K562 (cell line): Measurements from ENCODE around the gene TSPAN3. TPM values are rescaled to one million over a fixed set of nuclear protein-coding genes. Genes with fewer than 3 reads are reported as not detected.
A peak's percentile ranks its signal among the peaks of the same experiment; 100 is the strongest.

Experiments
- ATAC-seq: fragments of 200-7000 bp; cut with Tn5 transposase; 3 replicates; pipeline ENCODE4 v1.9.1; 2020; ENCODE audit warnings: moderate library complexity
- BruUV-seq: library from RNA; stranded (reverse); fragments of 400-500 nt; replicated peaks from 2 replicates; lab custom pipeline; 2021; lab: Mats Ljungman, UMichigan
- CTCF ChIA-PET: fragments of 300-600 bp; formaldehyde crosslinking; extraction: SDS; loops from one replicate; lab custom pipeline; 2021; ENCODE audit warnings: low intra/inter-chr PET ratio; lab: Yijun Ruan, JAX
- POLR2A ChIA-PET: fragments of 300-600, 350-650 bp; sonication (Branson Sonifier 250); formaldehyde crosslinking; extraction: SDS; loops from one replicate; lab custom pipeline; 2021; ENCODE audit warnings: antibody characterized with exemption, inconsistent platforms; lab: Yijun Ruan, JAX
- DNase-seq, 4 experiments: peaks; one replicate each; pipeline versions ENCODE4 v3.0.0 to v3.0.0-alpha.2; 2011 to 2018; ENCODE audit warnings: low spot score in 3 of 4, mixed read lengths in 3 of 4; ENCODE audit errors: extremely low read depth in 1 of 4
- FAIRE-seq: peaks from 2 replicates; lab custom pipeline; 2011; peaks lifted over from hg19 to GRCh38; lab: Jason Lieb, UNC
- H2AFZ ChIP-seq: 2 replicates; pipeline ENCODE4 v1.6.0; 2011; ENCODE audit warnings: low read depth, low read length, control low read depth, inconsistent platforms
- H3K27ac ChIP-seq: fragments of 200-600 bp; 3 replicates; pipeline ENCODE4 v1.8.0; 2011; ENCODE audit warnings: low read depth, mild to moderate bottlenecking, control low read depth, inconsistent platforms, low read length, moderate library complexity, mixed read lengths; ENCODE audit errors: extremely low read depth
- H3K27me3 ChIP-seq, 2 experiments: fragments of 300-600 bp in 1 of 2; 2 replicates in 1 of 2; 3 replicates in 1 of 2; pipeline versions ENCODE4 v1.6.0 to v1.8.0; 2011; ENCODE audit warnings: inconsistent platforms in 2 of 2, low read length in 2 of 2, mild to moderate bottlenecking in 1 of 2, mixed read lengths in 1 of 2, moderate library complexity in 1 of 2; ENCODE audit not compliant: control insufficient read depth in 2 of 2, insufficient read depth in 2 of 2
- H3K36me3 ChIP-seq: fragments of 300-600 bp; 3 replicates; pipeline ENCODE4 v1.8.0; 2011; ENCODE audit warnings: mild to moderate bottlenecking, low read length, inconsistent platforms; ENCODE audit not compliant: control insufficient read depth, insufficient read depth
- H3K4me1 ChIP-seq, 2 experiments: fragments of 200-600 bp in 1 of 2; replicated peaks in 1 of 2; 2 replicates in 1 of 2; 3 replicates in 1 of 2; pipeline versions ENCODE4 v1.5.1 to v1.8.0; 2011; ENCODE audit warnings: inconsistent platforms in 2 of 2, low read length in 2 of 2, mild to moderate bottlenecking in 1 of 2, mixed read lengths in 1 of 2, moderate library complexity in 1 of 2; ENCODE audit not compliant: control insufficient read depth in 2 of 2, insufficient read depth in 2 of 2
- H3K4me2 ChIP-seq: 2 replicates; pipeline ENCODE4 v1.6.1; 2011; ENCODE audit warnings: low read length, control low read depth, inconsistent platforms, mixed read lengths; ENCODE audit not compliant: insufficient read depth
- H3K4me3 ChIP-seq: fragments of 200-600 bp; sonication (generic), shearing (Covaris generic); 2 replicates; pipeline ENCODE4 v1.5.1; 2016; ENCODE audit warnings: control low read depth, inconsistent platforms
- H3K79me2 ChIP-seq: fragments of 200-600 bp; 3 replicates; pipeline ENCODE4 v1.8.0; 2011; ENCODE audit warnings: low read length, inconsistent platforms; ENCODE audit not compliant: control insufficient read depth, insufficient read depth
- H3K9ac ChIP-seq, 2 experiments: 2 replicates each; pipeline versions ENCODE4 v1.6.0 to v1.6.1; 2011; ENCODE audit warnings: low read depth in 2 of 2, low read length in 2 of 2, control low read depth in 1 of 2, inconsistent platforms in 1 of 2, mild to moderate bottlenecking in 1 of 2, mixed read lengths in 1 of 2; ENCODE audit not compliant: insufficient read depth in 1 of 2
- H3K9me1 ChIP-seq: one replicate; pipeline ENCODE4 v1.6.0; 2011; ENCODE audit warnings: inconsistent platforms, mild to moderate bottlenecking, low read length, moderate library complexity; ENCODE audit not compliant: control insufficient read depth, insufficient read depth
- H3K9me3 ChIP-seq: replicated peaks from 2 replicates; pipeline ENCODE4 v1.5.1; 2011; ENCODE audit warnings: low read depth, low read length, inconsistent platforms; ENCODE audit not compliant: control insufficient read depth, insufficient read depth
- H4K20me1 ChIP-seq: replicated peaks from 2 replicates; pipeline ENCODE4 v1.6.1; 2011; ENCODE audit warnings: low read length, inconsistent platforms, mixed read lengths; ENCODE audit not compliant: control insufficient read depth, insufficient read depth
- ATF2 ChIP-seq: sonication (generic); formaldehyde crosslinking; IDR thresholded peaks from 2 replicates; pipeline ENCODE4 v1.8.1; 2022; ENCODE audit warnings: missing genetic modification reagents
- PRDM10 ChIP-seq: fragments of 450-650 bp; IDR thresholded peaks from 2 replicates; pipeline ENCODE4 v1.6.1; 2018; ENCODE audit not compliant: partially characterized antibody
- ZNF239 ChIP-seq: fragments of 250-450 bp; sonication (Bioruptor Pico); IDR thresholded peaks from 2 replicates; pipeline ENCODE4 v1.4.0; 2020; ENCODE audit warnings: mild to moderate bottlenecking
- WGBS: fragments of 100-300 bp; shearing (Covaris generic); methylation state at CpG from one replicate; pipeline ENCODE4 v1.1.6; 2016; ENCODE audit warnings: low coverage, mixed read lengths; ENCODE audit not compliant: insufficient coverage; ENCODE audit errors: missing lambda C conversion rate; 5-methylcytosine and 5-hydroxymethylcytosine counted together
- in situ Hi-C: fragments of 300-500 bp; cut with MboI; formaldehyde crosslinking; loops from 4 replicates; pipeline ENCODE4 v1.15.0; 2018; ENCODE audit warnings: inconsistent platforms, mixed read lengths
- intact Hi-C: fragments of 100-400 bp; cut with micrococcal nuclease; formaldehyde crosslinking; loops from 2 replicates; pipeline ENCODE4 v1.14.2; 2022
- polyA plus RNA-seq, 8 experiments: library from polyadenylated mRNA; depleted of rRNA in 4 of 8; stranded (reverse) in 5 of 8; unstranded in 3 of 8; fragments of >200 nt; fragmentation: Nextera tagmentation in 2 of 8; fragmentation: Illumina TruSeq in 1 of 8; extraction: Ambion mirVana in 2 of 8; extraction: Trizol in 1 of 8; gene quantifications; 2 replicates each; pipeline versions ENCODE4 v1.2.1 to v1.2.3, GENCODE V29; 2011 to 2014; ENCODE audit warnings: inconsistent platforms in 1 of 8, missing spikeins in 1 of 8
- total RNA-seq, 7 experiments: library from RNA; depleted of rRNA in 6 of 7; stranded (reverse); fragments of >200 nt in 6 of 7; fragmentation: Illumina TruSeq in 2 of 7; extraction: Trizol in 2 of 7; gene quantifications; 2 replicates each; pipeline versions ENCODE4 v1.2.1 to v1.2.3, GENCODE V29; 2011 to 2021; ENCODE audit warnings: low replicate concordance in 1 of 7

Gene TSPAN3
- total and polyA plus RNA-seq, 9 of the 15 experiments (the other 6 are each of a cell fraction or from before 2014, with no cell fraction given), result 14.3 to 144 (median 71.1) TPM

- Histone ChIP-seq H3K9me3 (no peaks in the 10 kb centered on the region), H3K27me3 (peaks cover 0 to 41% of the 10 kb centered on the region in 2 experiments; a peak in 3 of 5 replicates), H3K4me2 (no peak overlapping the region), H3K36me3 (no peaks in the 10 kb centered on the region), H2AFZ (no peak overlapping the region), H3K9ac (peak overlapping the region in 1 of 2 experiments; percentile 52; a peak in 1 of 4 replicates), H3K27ac (no peak overlapping the region), H3K4me3 (no peak overlapping the region), H3K79me2 (no peaks in the 10 kb centered on the region), H3K4me1 (peaks cover 0 to 25% of the 10 kb centered on the region in 2 experiments; a peak in 2 of 5 replicates), H4K20me1 (peaks cover 18% of the 10 kb centered on the region; the same call in 1 of the 2 replicates), H3K9me1 (no peaks in the 10 kb centered on the region)
- POLR2A ChIA-PET, result interaction anchor here (1.1 to 1.5 kb wide), 2 partner anchors 16 to 17 kb away, joined by 3 to 4 read pairs; no protein-coding TSS in a partner anchor
- FAIRE-seq (no peak), ATAC-seq (no peak; the same call in 2 of the 3 replicates), DNase-seq (no peak)
- CTCF ChIA-PET, result interaction anchor here (1.6 kb wide), 1 partner anchor 520 kb away, joined by 9 read pairs; no protein-coding TSS in a partner anchor
- 3% methylated on average over 16 of the region's 20 CpGs for WGBS
- intact Hi-C loops, result loop anchor here (5.0 to 10.0 kb wide), 4 partner anchors 84 to 471 kb away; no protein-coding TSS in a partner anchor
- BruUV-seq, result no TSS peak
- TF ChIP-seq ZNF239 (CRISPR knock-in tag), result peak; percentile 50
- TF ChIP-seq PRDM10, result peak; percentile 21
- no peak for TF ChIP-seq ATF2 (CRISPR knock-in tag)
- in situ Hi-C loops, result loop anchor here (10.0 kb wide), 1 partner anchor 481 kb away; no protein-coding TSS in a partner anchor
Measured at GRCh38 chr15:77023576-77024272, 47.2 kb downstream of the TSPAN3 start.
